Loucy (cell line): ENCODE measurements around the gene SAC3D1.

Experiments
- H2AFZ ChIP-seq: fragments of 200-600 bp; sonication (generic); 2 replicates; pipeline ENCODE4 v1.6.0; 2016; ENCODE audit warnings: antibody characterized with exemption, mild to moderate bottlenecking, low read length, moderate library complexity
- H3F3A ChIP-seq: fragments of 200-600 bp; 2 replicates; pipeline ENCODE4 v1.6.0; 2016; ENCODE audit warnings: antibody characterized with exemption, low read depth, mild to moderate bottlenecking
- H3K27me3 ChIP-seq: fragments of 200-600 bp; sonication (generic); 2 replicates; pipeline ENCODE4 v1.6.1; 2014; ENCODE audit warnings: low read length, mild to moderate bottlenecking; ENCODE audit not compliant: insufficient read depth, poor library complexity, severe bottlenecking
- H3K36me3 ChIP-seq: fragments of 200-600 bp; sonication (generic); 2 replicates; pipeline ENCODE4 v1.6.1; 2016; ENCODE audit warnings: low read length; ENCODE audit not compliant: insufficient read depth
- H3K4me1 ChIP-seq: fragments of 200-600 bp; sonication (generic); 2 replicates; pipeline ENCODE4 v1.5.1; 2014; ENCODE audit warnings: low read length, mild to moderate bottlenecking; ENCODE audit not compliant: insufficient read depth, poor library complexity, severe bottlenecking
- H3K4me2 ChIP-seq: fragments of 200-600 bp; sonication (generic); 2 replicates; pipeline ENCODE4 v1.6.0; 2014; ENCODE audit warnings: antibody characterized with exemption, low read length, low read depth, mild to moderate bottlenecking; ENCODE audit not compliant: poor library complexity, severe bottlenecking
- H3K4me3 ChIP-seq: fragments of 200-600 bp; sonication (generic); 2 replicates; pipeline ENCODE4 v1.5.1; 2014; ENCODE audit warnings: low read length, mild to moderate bottlenecking, mixed read lengths; ENCODE audit not compliant: poor library complexity, severe bottlenecking
- H3K79me2 ChIP-seq: fragments of 200-600 bp; sonication (generic); 2 replicates; pipeline ENCODE4 v1.6.1; 2014; ENCODE audit warnings: low read length; ENCODE audit not compliant: insufficient read depth
- H3K9ac ChIP-seq: fragments of 200-600 bp; sonication (generic); 2 replicates; pipeline ENCODE4 v1.6.0; 2014; ENCODE audit warnings: mild to moderate bottlenecking, low read depth, low read length, moderate library complexity; ENCODE audit not compliant: poor library complexity, severe bottlenecking
- H3K9me2 ChIP-seq: fragments of 200-600 bp; sonication (generic); replicated peaks from 2 replicates; pipeline ENCODE4 v1.6.1; 2016; ENCODE audit warnings: low read depth, low read length, mixed read lengths
- H3K9me3 ChIP-seq: fragments of 200-600 bp; sonication (generic); 2 replicates; pipeline ENCODE4 v1.6.1; 2014; ENCODE audit warnings: mild to moderate bottlenecking, antibody characterized with exemption, low read length, low read depth; ENCODE audit not compliant: insufficient read depth
- H4K20me1 ChIP-seq: fragments of 200-600 bp; sonication (generic); 2 replicates; pipeline ENCODE4 v1.6.0; 2014; ENCODE audit warnings: antibody characterized with exemption, low read length, mild to moderate bottlenecking; ENCODE audit not compliant: insufficient read depth, poor library complexity, severe bottlenecking
- EZH2phosphoT487 ChIP-seq: fragments of 200-600 bp; IDR thresholded peaks from 2 replicates; pipeline ENCODE4 v1.6.1; 2018; ENCODE audit warnings: antibody characterized with exemption, mild to moderate bottlenecking, moderate library complexity, borderline replicate concordance
- TF ChIP-seq, protein P1 (sequence below): fragments of 200-600 bp; sonication (generic); conservative IDR thresholded peaks from 2 replicates; pipeline ENCODE4 v1.5.1; 2014; ENCODE audit warnings: mild to moderate bottlenecking, antibody characterized with exemption, low read length

The SAC3D1 gene

DNA sequence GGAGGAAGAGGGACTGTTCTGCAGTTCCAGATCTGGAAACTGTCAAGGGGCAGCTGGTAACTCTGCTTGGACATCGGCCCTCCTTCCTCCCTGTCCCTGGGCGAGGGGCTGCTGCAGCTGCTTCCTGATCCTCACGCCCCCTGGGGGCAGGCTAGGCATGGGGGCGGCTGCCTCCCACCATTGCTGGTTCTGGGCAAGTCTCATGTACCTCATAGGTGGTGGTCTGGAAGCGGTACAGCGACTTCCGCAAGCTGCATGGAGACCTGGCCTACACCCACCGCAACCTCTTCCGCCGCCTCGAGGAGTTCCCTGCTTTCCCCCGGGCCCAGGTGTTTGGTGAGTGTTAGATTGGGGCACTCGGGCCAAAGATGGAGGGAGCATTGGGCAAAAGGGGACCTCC, 8.8 kb upstream of the SAC3D1 start:
- Histone ChIP-seq H3K9me2 (no peaks in the 10 kb centered on the region), H3K4me3 (no peak overlapping the region), H2AFZ (no peak overlapping the region), H3K4me1 (peaks cover 8% of the 10 kb centered on the region), H3K27me3 (no peaks in the 10 kb centered on the region), H3F3A (no peaks in the 10 kb centered on the region), H3K9ac (no peak overlapping the region), H3K4me2 (no peak overlapping the region), H4K20me1 (no peaks in the 10 kb centered on the region), H3K79me2 (no peaks in the 10 kb centered on the region), H3K9me3 (no peaks in the 10 kb centered on the region), H3K36me3 (no peaks in the 10 kb centered on the region)
- TF ChIP-seq EZH2phosphoT487: no peak
- TF ChIP-seq, protein P1, sequence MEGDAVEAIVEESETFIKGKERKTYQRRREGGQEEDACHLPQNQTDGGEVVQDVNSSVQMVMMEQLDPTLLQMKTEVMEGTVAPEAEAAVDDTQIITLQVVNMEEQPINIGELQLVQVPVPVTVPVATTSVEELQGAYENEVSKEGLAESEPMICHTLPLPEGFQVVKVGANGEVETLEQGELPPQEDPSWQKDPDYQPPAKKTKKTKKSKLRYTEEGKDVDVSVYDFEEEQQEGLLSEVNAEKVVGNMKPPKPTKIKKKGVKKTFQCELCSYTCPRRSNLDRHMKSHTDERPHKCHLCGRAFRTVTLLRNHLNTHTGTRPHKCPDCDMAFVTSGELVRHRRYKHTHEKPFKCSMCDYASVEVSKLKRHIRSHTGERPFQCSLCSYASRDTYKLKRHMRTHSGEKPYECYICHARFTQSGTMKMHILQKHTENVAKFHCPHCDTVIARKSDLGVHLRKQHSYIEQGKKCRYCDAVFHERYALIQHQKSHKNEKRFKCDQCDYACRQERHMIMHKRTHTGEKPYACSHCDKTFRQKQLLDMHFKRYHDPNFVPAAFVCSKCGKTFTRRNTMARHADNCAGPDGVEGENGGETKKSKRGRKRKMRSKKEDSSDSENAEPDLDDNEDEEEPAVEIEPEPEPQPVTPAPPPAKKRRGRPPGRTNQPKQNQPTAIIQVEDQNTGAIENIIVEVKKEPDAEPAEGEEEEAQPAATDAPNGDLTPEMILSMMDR: no peak

DNA sequence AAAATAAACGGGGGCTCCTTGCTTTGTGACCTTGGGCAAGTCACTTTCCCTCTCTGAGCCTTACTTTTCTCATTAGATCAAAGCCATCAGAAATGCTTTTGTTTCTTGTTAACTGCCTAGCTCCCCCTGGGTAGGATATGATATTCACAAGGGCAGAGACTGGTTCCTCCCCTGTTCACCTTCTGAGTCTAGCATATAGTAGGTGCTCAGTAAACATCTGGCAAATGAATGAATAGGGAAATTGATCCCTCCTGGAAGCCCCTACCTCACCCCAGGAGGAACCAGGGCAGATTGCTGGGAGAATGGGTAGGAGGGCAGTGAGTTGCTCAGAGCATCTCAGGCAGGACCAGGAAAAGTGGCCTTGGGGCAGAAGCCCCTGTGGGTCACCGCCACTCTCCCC, 6.6 kb upstream of the SAC3D1 start:
- Histone ChIP-seq H3K4me2 (no peak overlapping the region), H3K9ac (no peak overlapping the region), H3K4me3 (no peak overlapping the region), H3K27me3 (no peaks in the 10 kb centered on the region), H4K20me1 (no peaks in the 10 kb centered on the region), H3K4me1 (no peaks in the 10 kb centered on the region), H3K36me3 (no peaks in the 10 kb centered on the region; the same call in 1 of the 2 replicates), H3F3A (no peaks in the 10 kb centered on the region), H3K9me2 (no peaks in the 10 kb centered on the region), H2AFZ (no peak overlapping the region), H3K9me3 (no peaks in the 10 kb centered on the region), H3K79me2 (no peaks in the 10 kb centered on the region)
- no peak for TF ChIP-seq EZH2phosphoT487
- TF ChIP-seq, protein P1: no peak

DNA sequence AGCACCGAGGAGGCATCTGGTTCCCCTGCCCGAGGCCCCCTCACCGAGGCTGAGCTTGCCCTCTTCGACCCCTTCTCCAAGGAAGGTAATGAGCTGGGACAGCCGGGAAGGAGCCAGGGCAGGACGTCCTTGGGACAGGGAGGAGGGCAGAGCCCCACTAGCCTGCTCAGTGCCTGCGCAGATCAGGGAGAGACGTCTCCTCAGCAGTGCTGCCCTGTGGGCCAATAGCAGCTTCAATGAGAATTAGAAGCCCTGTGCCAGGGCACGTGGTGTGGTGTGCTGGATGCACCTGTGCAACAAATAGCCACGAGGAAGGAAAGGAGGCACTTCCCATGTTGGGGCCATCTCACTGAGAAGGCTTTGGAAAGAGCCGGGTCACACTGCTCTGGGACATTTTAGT, 5.4 kb upstream of the SAC3D1 start:
- H2AFZ ChIP-seq: no peak overlapping the region
- no peaks in the 10 kb centered on the region for H3K9me3 ChIP-seq
- no peaks in the 10 kb centered on the region for H3K27me3 ChIP-seq
- no peak for TF ChIP-seq EZH2phosphoT487
- TF ChIP-seq, protein P1: no peak
- H3K79me2 ChIP-seq: no peaks in the 10 kb centered on the region
- peaks cover 6% of the 10 kb centered on the region; the same call in 1 of the 2 replicates for H3F3A ChIP-seq
- H3K36me3 ChIP-seq: no peaks in the 10 kb centered on the region; the same call in 1 of the 2 replicates
- no peaks in the 10 kb centered on the region for H3K9me2 ChIP-seq
- no peak overlapping the region for H3K4me3 ChIP-seq
- H3K9ac ChIP-seq: no peak overlapping the region
- no peak overlapping the region for H3K4me2 ChIP-seq
- no peaks in the 10 kb centered on the region for H4K20me1 ChIP-seq
- peaks cover 7% of the 10 kb centered on the region for H3K4me1 ChIP-seq
